Measurements from ENCODE around the gene MRPL34.

Gene MRPL34

GRCh38 chr19:17327068-17327653 is 21.5 kb downstream of the MRPL34 start:
- no peaks in the 10 kb centered on the region for H3K27me3 Mint-ChIP-seq
- peaks cover 4% of the 10 kb centered on the region for H3K36me3 Mint-ChIP-seq (ENCODE audit: low read depth)
- no peaks in the 10 kb centered on the region for H3K9me3 Mint-ChIP-seq
- no peak overlapping the region for H3K4me3 Mint-ChIP-seq
- peaks cover 18% of the 10 kb centered on the region for H3K4me1 Mint-ChIP-seq (ENCODE audit: low read depth)
- no peak overlapping the region for H3K27ac Mint-ChIP-seq

GRCh38 chr19:17327654-17328516 is 22.2 kb downstream of the MRPL34 start:
- peaks cover 18% of the 10 kb centered on the region for H3K4me1 Mint-ChIP-seq (ENCODE audit: low read depth)
- H3K9me3 Mint-ChIP-seq: no peaks in the 10 kb centered on the region
- no peak overlapping the region for H3K27ac Mint-ChIP-seq
- H3K27me3 Mint-ChIP-seq: no peaks in the 10 kb centered on the region
- peak overlapping the region; percentile 43 for H3K4me3 Mint-ChIP-seq
- H3K36me3 Mint-ChIP-seq (ENCODE audit: low read depth): no peaks in the 10 kb centered on the region

GRCh38 chr19:17328517-17329365 is 23.1 kb downstream of the MRPL34 start:
- Mint-ChIP-seq H3K27ac (no peak overlapping the region), H3K9me3 (no peaks in the 10 kb centered on the region), H3K4me3 (peak overlapping the region; percentile 37), H3K4me1 (ENCODE audit: low read depth) (peaks cover 22% of the 10 kb centered on the region), H3K36me3 (ENCODE audit: low read depth) (no peaks in the 10 kb centered on the region), H3K27me3 (no peaks in the 10 kb centered on the region)

GRCh38 chr19:17329366-17330261 is 23.9 kb downstream of the MRPL34 start:
- Mint-ChIP-seq H3K4me3 (no peak overlapping the region), H3K27me3 (no peaks in the 10 kb centered on the region), H3K36me3 (ENCODE audit: low read depth) (no peaks in the 10 kb centered on the region), H3K9me3 (no peaks in the 10 kb centered on the region), H3K27ac (no peak overlapping the region), H3K4me1 (ENCODE audit: low read depth) (peaks cover 26% of the 10 kb centered on the region)

- H3K27ac Mint-ChIP-seq: no peak overlapping the region
- no peaks in the 10 kb centered on the region for H3K36me3 Mint-ChIP-seq (ENCODE audit: low read depth)
- H3K4me1 Mint-ChIP-seq (ENCODE audit: low read depth): peaks cover 35% of the 10 kb centered on the region
- no peaks in the 10 kb centered on the region for H3K27me3 Mint-ChIP-seq
- H3K4me3 Mint-ChIP-seq: no peak overlapping the region
- H3K9me3 Mint-ChIP-seq: no peaks in the 10 kb centered on the region
Observed at GRCh38 chr19:17330262-17331044, 24.8 kb downstream of the MRPL34 start.

GRCh38 chr19:17331045-17331558 is 25.4 kb downstream of the MRPL34 start:
- Mint-ChIP-seq H3K9me3 (no peaks in the 10 kb centered on the region), H3K4me1 (ENCODE audit: low read depth) (peaks cover 39% of the 10 kb centered on the region), H3K27ac (no peak overlapping the region), H3K36me3 (ENCODE audit: low read depth) (no peaks in the 10 kb centered on the region), H3K4me3 (no peak overlapping the region), H3K27me3 (no peaks in the 10 kb centered on the region)

- Mint-ChIP-seq H3K36me3 (ENCODE audit: low read depth) (no peaks in the 10 kb centered on the region), H3K4me3 (no peak overlapping the region), H3K27me3 (no peaks in the 10 kb centered on the region), H3K4me1 (ENCODE audit: low read depth) (peaks cover 47% of the 10 kb centered on the region), H3K27ac (no peak overlapping the region), H3K9me3 (no peaks in the 10 kb centered on the region)
Observed at GRCh38 chr19:17332360-17332676, 26.6 kb downstream of the MRPL34 start.

- Mint-ChIP-seq H3K27me3 (no peaks in the 10 kb centered on the region), H3K9me3 (no peaks in the 10 kb centered on the region), H3K4me3 (peak overlapping the region; percentile 32), H3K27ac (no peak overlapping the region), H3K4me1 (ENCODE audit: low read depth) (peaks cover 45% of the 10 kb centered on the region), H3K36me3 (ENCODE audit: low read depth) (no peaks in the 10 kb centered on the region)
Observed at GRCh38 chr19:17332677-17333581, 27.3 kb downstream of the MRPL34 start.

GRCh38 chr19:17333611-17334413 is 28.1 kb downstream of the MRPL34 start:
- Mint-ChIP-seq H3K4me3 (peak overlapping the region; percentile 81), H3K27ac (peak overlapping the region; percentile 49), H3K27me3 (no peaks in the 10 kb centered on the region), H3K4me1 (ENCODE audit: low read depth) (peaks cover 50% of the 10 kb centered on the region), H3K36me3 (ENCODE audit: low read depth) (no peaks in the 10 kb centered on the region), H3K9me3 (no peaks in the 10 kb centered on the region)

GRCh38 chr19:17334414-17335409 is 29.0 kb downstream of the MRPL34 start, which contains the start of gene ANO8:
Gene ANO8 (minus strand): TSS chr19:17334855. CDS start chr19:17334670, 185 bp downstream.
- Mint-ChIP-seq H3K4me1 (ENCODE audit: low read depth) (peaks cover 44% of the 10 kb centered on the region), H3K27ac (peak within 1 kb of the TSS; percentile 63), H3K9me3 (no peaks in the 10 kb centered on the region), H3K27me3 (no peaks in the 10 kb centered on the region), H3K36me3 (ENCODE audit: low read depth) (peaks cover 6% of the 10 kb centered on the region), H3K4me3 (peak within 1 kb of the TSS; percentile 84)

GRCh38 chr19:17335575-17335974 is 29.9 kb downstream of the MRPL34 start:
- peak overlapping the region; percentile 50 for H3K4me3 Mint-ChIP-seq
- H3K27me3 Mint-ChIP-seq: no peaks in the 10 kb centered on the region
- H3K9me3 Mint-ChIP-seq: no peaks in the 10 kb centered on the region
- H3K4me1 Mint-ChIP-seq (ENCODE audit: low read depth): peaks cover 41% of the 10 kb centered on the region
- H3K36me3 Mint-ChIP-seq (ENCODE audit: low read depth): peaks cover 6% of the 10 kb centered on the region
- no peak overlapping the region for H3K27ac Mint-ChIP-seq

Measured in stimulated activated naive CD8-positive, alpha-beta T cell treated with anti-CD3 and anti-CD28 coated beads, Interleukin-15, Interleukin-2, amounts not matched to agents 100 ng/mL and 50 ng/mL, for 24 hours (primary cell).